ENCODE measurements around the gene IL12A.

Gene IL12A

GRCh38 chr3:159950156-159950898 is 38.3 kb upstream of the IL12A start:
- DNase-seq (ENCODE audit: low spot score), result peak; percentile 28
- in situ Hi-C loops (cut with MboI; ENCODE audit: low sequenced_read_pairs, unreplicated experiment), result no loop called here
- TF ChIP-seq CTCF (IDR thresholded peaks at IDR 0.05; ENCODE audit: borderline replicate concordance, control extremely low read depth, extremely low read depth, insufficient read depth, missing control alignments), result no peak

- no peak for TF ChIP-seq CTCF (IDR thresholded peaks at IDR 0.05; ENCODE audit: borderline replicate concordance, control extremely low read depth, extremely low read depth, insufficient read depth, missing control alignments)
- in situ Hi-C loops (cut with MboI; ENCODE audit: low sequenced_read_pairs, unreplicated experiment), result no loop called here
- DNase-seq (ENCODE audit: low spot score), result no peak
These were observed 37.1 kb upstream of the IL12A start for GRCh38 chr3:159951540-159951939.

- DNase-seq (ENCODE audit: low spot score), result no peak
- in situ Hi-C loops (cut with MboI; ENCODE audit: low sequenced_read_pairs, unreplicated experiment), result no loop called here
- TF ChIP-seq CTCF (IDR thresholded peaks at IDR 0.05; ENCODE audit: borderline replicate concordance, control extremely low read depth, extremely low read depth, insufficient read depth, missing control alignments), result no peak
These were observed 35.1 kb upstream of the IL12A start for GRCh38 chr3:159953325-159954085.

GRCh38 chr3:159960188-159961148 is 28.2 kb upstream of the IL12A start:
- DNase-seq (ENCODE audit: low spot score), result no peak
- in situ Hi-C loops (cut with MboI; ENCODE audit: low sequenced_read_pairs, unreplicated experiment), result no loop called here
- no peak for TF ChIP-seq CTCF (IDR thresholded peaks at IDR 0.05; ENCODE audit: borderline replicate concordance, control extremely low read depth, extremely low read depth, insufficient read depth, missing control alignments)

GRCh38 chr3:159964166-159964973 is 24.3 kb upstream of the IL12A start:
- DNase-seq (ENCODE audit: low spot score), result peak; percentile 68
- in situ Hi-C loops (cut with MboI; ENCODE audit: low sequenced_read_pairs, unreplicated experiment), result no loop called here
- no peak for TF ChIP-seq CTCF (IDR thresholded peaks at IDR 0.05; ENCODE audit: borderline replicate concordance, control extremely low read depth, extremely low read depth, insufficient read depth, missing control alignments)
